HEK293T (cell line): ENCODE measurements around the gene CFHR2.

Experiments
- BHLHE40 ChIP-seq: fragments of 450-650 bp; IDR thresholded peaks from 2 replicates; pipeline ENCODE4 v1.6.1; 2016; ENCODE audit warnings: mild to moderate bottlenecking, moderate library complexity, borderline replicate concordance
- FOXK2 ChIP-seq: fragments of 450-650 bp; IDR thresholded peaks from 2 replicates; pipeline ENCODE4 v1.6.1; 2016; ENCODE audit warnings: mild to moderate bottlenecking
- FOXM1 ChIP-seq: fragments of 450-650 bp; IDR thresholded peaks from 2 replicates; pipeline ENCODE4 v1.6.1; 2017; ENCODE audit warnings: mild to moderate bottlenecking, borderline replicate concordance
- HDGF ChIP-seq: fragments of 450-650 bp; IDR thresholded peaks from 2 replicates; pipeline ENCODE4 v1.6.1; 2017; ENCODE audit warnings: antibody characterized with exemption, borderline replicate concordance
- PKNOX1 ChIP-seq: fragments of 450-650 bp; IDR thresholded peaks from 2 replicates; pipeline ENCODE4 v1.6.1; 2016
- SUZ12 ChIP-seq: fragments of 450-650 bp; IDR thresholded peaks from 2 replicates; pipeline ENCODE4 v1.6.1; 2016; ENCODE audit warnings: mild to moderate bottlenecking
- ZNF384 ChIP-seq: fragments of 450-650 bp; IDR thresholded peaks from 2 replicates; pipeline ENCODE4 v1.6.1; 2016

- TF ChIP-seq HDGF, result no peak
- no peak for TF ChIP-seq FOXK2
- no peak for TF ChIP-seq SUZ12
- no peak for TF ChIP-seq ZNF384
- TF ChIP-seq BHLHE40, result no peak
- no peak for TF ChIP-seq PKNOX1
- no peak for TF ChIP-seq FOXM1
Measured at GRCh38 chr1:196897158-196897828, 46.2 kb upstream of the CFHR2 start.
